Peyer's patch (tissue), 4 donors: ENCODE data around the gene KMO.

Source experiments
- CTCF ChIP-seq, 6 experiments: fragments of 450-650 bp in 4 of 6; fragments of 200-600 bp in 2 of 6; sonication (generic) in 1 of 6; IDR thresholded peaks; one replicate each; pipeline ENCODE4 v1.5.1; 2017 to 2019; ENCODE audit warnings: antibody characterized with exemption in 6 of 6, mild to moderate bottlenecking in 3 of 6, moderate library complexity in 1 of 6
- POLR2A ChIP-seq, 2 donors: fragments of 450-650 bp; IDR thresholded peaks; one replicate each; pipeline ENCODE4 v1.5.1; 2017; ENCODE audit warnings: antibody characterized with exemption in 2 of 2, mild to moderate bottlenecking in 2 of 2, moderate library complexity in 2 of 2

- TF ChIP-seq CTCF (IDR thresholded peaks at IDR 0.05) (no peak), POLR2A (IDR thresholded peaks at IDR 0.05) (no peak)
Observed at GRCh38 chr1:241638099-241638682, 106.0 kb downstream of the KMO start.
